Ishikawa (cell line): ENCODE results near the gene STRADB.

Experiments used
- EP300 ChIP-seq: IDR thresholded peaks from 2 replicates; pipeline ENCODE4 v1.6.1; 2012; ENCODE audit warnings: borderline replicate concordance
- RAD21 ChIP-seq: IDR thresholded peaks from 2 replicates; pipeline ENCODE4 v1.6.1; 2012; ENCODE audit warnings: low read depth
- REST ChIP-seq: IDR thresholded peaks from 2 replicates; pipeline ENCODE4 v1.6.1; 2012; ENCODE audit warnings: low read depth, mild to moderate bottlenecking

GRCh38 chr2:201411421-201411820, 40.1 kb upstream of the STRADB start:
- TF ChIP-seq RAD21 (no peak), EP300 (no peak), REST (no peak)
